ENCODE measurements around the gene ZRANB3. TPM values are rescaled to one million over a fixed set of nuclear protein-coding genes. Genes with fewer than 3 reads are reported as not detected.

Gene ZRANB3
- total RNA-seq, 3 donors from 2014 or later: 3.2 to 6.1 (median 5.6) TPM

GRCh38 chr2:135218426-135218825 lies 312.6 kb downstream of the ZRANB3 start:
- H3K27ac ChIP-seq: no peak overlapping the region
- H3K9me3 ChIP-seq: no peaks in the 10 kb centered on the region
- no peaks in the 10 kb centered on the region for H3K27me3 ChIP-seq
- no peaks in the 10 kb centered on the region for H3K4me1 ChIP-seq
- no peak overlapping the region for H3K4me3 ChIP-seq
- intact Hi-C loops (cut with DNase I; ENCODE audit: low total_unique reads): no loop called here
- no peak for DNase-seq (ENCODE audit: low spot score in 2 of 2)
- H3K36me3 ChIP-seq: no peaks in the 10 kb centered on the region
- TF ChIP-seq POLR2AphosphoS5 (IDR thresholded peaks at IDR 0.05) (no peak), POLR2A (IDR thresholded peaks at IDR 0.05) (no peak)
- TF ChIP-seq, protein P1, sequence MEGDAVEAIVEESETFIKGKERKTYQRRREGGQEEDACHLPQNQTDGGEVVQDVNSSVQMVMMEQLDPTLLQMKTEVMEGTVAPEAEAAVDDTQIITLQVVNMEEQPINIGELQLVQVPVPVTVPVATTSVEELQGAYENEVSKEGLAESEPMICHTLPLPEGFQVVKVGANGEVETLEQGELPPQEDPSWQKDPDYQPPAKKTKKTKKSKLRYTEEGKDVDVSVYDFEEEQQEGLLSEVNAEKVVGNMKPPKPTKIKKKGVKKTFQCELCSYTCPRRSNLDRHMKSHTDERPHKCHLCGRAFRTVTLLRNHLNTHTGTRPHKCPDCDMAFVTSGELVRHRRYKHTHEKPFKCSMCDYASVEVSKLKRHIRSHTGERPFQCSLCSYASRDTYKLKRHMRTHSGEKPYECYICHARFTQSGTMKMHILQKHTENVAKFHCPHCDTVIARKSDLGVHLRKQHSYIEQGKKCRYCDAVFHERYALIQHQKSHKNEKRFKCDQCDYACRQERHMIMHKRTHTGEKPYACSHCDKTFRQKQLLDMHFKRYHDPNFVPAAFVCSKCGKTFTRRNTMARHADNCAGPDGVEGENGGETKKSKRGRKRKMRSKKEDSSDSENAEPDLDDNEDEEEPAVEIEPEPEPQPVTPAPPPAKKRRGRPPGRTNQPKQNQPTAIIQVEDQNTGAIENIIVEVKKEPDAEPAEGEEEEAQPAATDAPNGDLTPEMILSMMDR (IDR thresholded peaks at IDR 0.05): no peak

DNA sequence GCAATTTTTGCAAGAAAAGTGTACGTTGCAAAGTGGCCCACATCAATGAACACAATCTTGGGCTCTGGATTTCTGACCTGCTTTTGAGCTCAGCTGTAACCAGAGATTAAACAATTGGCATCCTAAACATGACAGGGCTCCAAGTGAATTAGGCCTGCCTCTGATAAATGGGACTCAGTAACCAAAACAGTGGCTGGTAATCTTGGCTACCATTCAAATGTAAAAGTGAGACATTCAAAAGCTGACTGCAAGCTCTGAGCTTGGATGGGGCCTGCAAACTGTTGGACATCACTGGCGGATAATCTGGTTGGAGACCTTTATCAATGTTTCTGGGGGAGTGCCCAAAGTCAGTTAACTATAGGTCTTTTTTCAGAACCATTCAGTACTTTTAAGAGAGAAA lies 318.3 kb downstream of the ZRANB3 start:
- Histone ChIP-seq H3K36me3 (no peaks in the 10 kb centered on the region), H3K9me3 (no peaks in the 10 kb centered on the region), H3K27ac (no peak overlapping the region), H3K4me1 (no peaks in the 10 kb centered on the region), H3K4me3 (no peak overlapping the region), H3K27me3 (no peaks in the 10 kb centered on the region)
- intact Hi-C loops (cut with DNase I; ENCODE audit: low total_unique reads): no loop called here
- TF ChIP-seq, protein P1 (IDR thresholded peaks at IDR 0.05): no peak
- TF ChIP-seq POLR2A (IDR thresholded peaks at IDR 0.05): no peak
- no peak for TF ChIP-seq POLR2AphosphoS5 (IDR thresholded peaks at IDR 0.05)
- DNase-seq (ENCODE audit: low spot score in 2 of 2): no peak

GRCh38 chr2:135208016-135208415 lies 323.0 kb downstream of the ZRANB3 start:
- H3K4me1 ChIP-seq: no peaks in the 10 kb centered on the region
- no peaks in the 10 kb centered on the region for H3K27me3 ChIP-seq
- intact Hi-C loops (cut with DNase I; ENCODE audit: low total_unique reads): no loop called here
- no peaks in the 10 kb centered on the region for H3K36me3 ChIP-seq
- H3K4me3 ChIP-seq: no peak overlapping the region
- TF ChIP-seq, protein P1 (IDR thresholded peaks at IDR 0.05): no peak
- TF ChIP-seq POLR2AphosphoS5 (IDR thresholded peaks at IDR 0.05) (no peak), POLR2A (IDR thresholded peaks at IDR 0.05) (no peak)
- no peak overlapping the region for H3K27ac ChIP-seq
- no peaks in the 10 kb centered on the region for H3K9me3 ChIP-seq
- no peak for DNase-seq (ENCODE audit: low spot score in 2 of 2)

DNA sequence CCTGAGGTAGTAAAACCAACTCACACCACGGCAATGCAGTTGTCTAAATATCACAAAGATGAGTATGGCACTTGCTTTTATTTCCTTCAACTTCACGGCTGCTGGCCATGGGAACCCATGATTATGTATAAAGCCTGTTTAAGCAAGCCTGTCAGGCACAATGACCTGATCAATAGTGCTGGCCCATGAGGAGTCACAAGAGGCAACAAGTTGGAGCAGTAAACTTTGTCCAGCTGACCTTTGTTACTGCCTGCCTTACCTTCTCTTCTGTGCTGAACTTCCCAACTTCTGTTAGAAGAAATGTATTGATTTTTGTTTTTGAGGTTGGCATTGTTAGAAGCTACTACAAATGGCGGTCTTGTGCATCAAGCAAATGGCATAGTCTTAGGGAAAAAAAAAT lies 327.1 kb downstream of the ZRANB3 start:
- Histone ChIP-seq H3K27ac (no peak overlapping the region), H3K4me3 (no peak overlapping the region), H3K4me1 (no peaks in the 10 kb centered on the region), H3K36me3 (no peaks in the 10 kb centered on the region), H3K9me3 (no peaks in the 10 kb centered on the region), H3K27me3 (no peaks in the 10 kb centered on the region)
- TF ChIP-seq POLR2A (IDR thresholded peaks at IDR 0.05) (no peak), POLR2AphosphoS5 (IDR thresholded peaks at IDR 0.05) (no peak)
- TF ChIP-seq, protein P1 (IDR thresholded peaks at IDR 0.05): no peak
- intact Hi-C loops (cut with DNase I; ENCODE audit: low total_unique reads): no loop called here
- no peak for DNase-seq (ENCODE audit: low spot score in 2 of 2)

- Histone ChIP-seq H3K4me1 (no peaks in the 10 kb centered on the region), H3K27ac (no peak overlapping the region), H3K27me3 (no peaks in the 10 kb centered on the region), H3K36me3 (no peaks in the 10 kb centered on the region), H3K4me3 (no peak overlapping the region), H3K9me3 (no peaks in the 10 kb centered on the region)
- intact Hi-C loops (cut with DNase I; ENCODE audit: low total_unique reads): no loop called here
- no peak for TF ChIP-seq POLR2AphosphoS5 (IDR thresholded peaks at IDR 0.05)
- no peak for TF ChIP-seq POLR2A (IDR thresholded peaks at IDR 0.05)
- TF ChIP-seq, protein P1 (IDR thresholded peaks at IDR 0.05): no peak
- no peak for DNase-seq (ENCODE audit: low spot score in 2 of 2)
Observed at GRCh38 chr2:135202751-135203150, 328.3 kb downstream of the ZRANB3 start.
